DMS153 (cell line): Measurements from ENCODE around the gene RSPO1.

Experiments
- DNase-seq: peaks from one replicate; lab custom pipeline; 2025; lab: John Stamatoyannopoulos, UW

RSPO1 gene

DNA sequence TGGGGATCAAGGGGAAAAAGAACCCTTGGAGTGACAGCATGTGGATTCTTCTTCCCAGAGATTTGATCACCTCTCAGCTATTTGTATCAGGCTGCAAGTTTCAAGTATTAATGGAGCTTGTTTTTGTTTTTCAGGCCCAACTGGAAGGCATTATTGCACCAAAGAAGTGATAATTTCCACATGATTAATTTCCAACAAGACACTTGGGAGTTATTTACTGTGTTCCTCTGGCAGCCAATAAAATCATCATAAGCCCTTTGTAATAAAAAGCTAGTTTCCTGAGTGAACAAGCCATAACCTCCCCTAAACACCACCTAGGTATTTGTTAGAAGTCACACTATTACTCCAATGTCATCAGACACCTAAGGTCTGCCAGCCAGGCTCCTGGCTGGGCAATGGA, 69.8 kb downstream of the RSPO1 start:
- no peak for DNase-seq

DNA sequence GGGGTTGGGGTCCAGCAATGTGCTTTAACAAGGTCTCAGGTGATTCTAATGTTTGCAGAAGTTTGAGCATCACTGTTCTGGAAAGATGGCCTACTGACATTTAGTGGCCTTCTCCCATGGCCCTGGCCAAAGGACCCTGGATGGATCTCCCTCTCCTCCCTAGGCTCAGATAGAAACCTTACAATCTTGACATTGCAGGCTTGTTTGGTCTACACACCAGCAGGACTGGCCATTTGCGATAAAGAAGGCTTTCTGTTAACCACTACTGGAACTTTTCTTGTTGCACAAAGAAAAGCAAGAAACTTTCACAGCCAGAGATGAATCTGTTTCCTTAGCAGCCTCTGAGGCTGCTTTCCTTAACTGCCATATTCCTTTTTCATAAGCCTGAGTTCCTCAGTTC, 71.7 kb downstream of the RSPO1 start:
- no peak for DNase-seq
